WI38 (cell line): ENCODE measurements around the gene PKHD1.
"Not testable (repeated sequence)": the region's sequence is repeated elsewhere in the genome, so short reads cannot be mapped to it uniquely, and the experiment has no call there.

ENCODE experiments used
- H3K4me3 ChIP-seq: 2 replicates; pipeline ENCODE4 v1.5.1; 2011; ENCODE audit warnings: low read depth, mild to moderate bottlenecking, control low read depth, low read length
- CTCF ChIP-seq: IDR thresholded peaks from 2 replicates; pipeline ENCODE4 v1.5.1; 2012; ENCODE audit warnings: low read depth, mild to moderate bottlenecking, control low read depth, low read length

Gene PKHD1

DNA sequence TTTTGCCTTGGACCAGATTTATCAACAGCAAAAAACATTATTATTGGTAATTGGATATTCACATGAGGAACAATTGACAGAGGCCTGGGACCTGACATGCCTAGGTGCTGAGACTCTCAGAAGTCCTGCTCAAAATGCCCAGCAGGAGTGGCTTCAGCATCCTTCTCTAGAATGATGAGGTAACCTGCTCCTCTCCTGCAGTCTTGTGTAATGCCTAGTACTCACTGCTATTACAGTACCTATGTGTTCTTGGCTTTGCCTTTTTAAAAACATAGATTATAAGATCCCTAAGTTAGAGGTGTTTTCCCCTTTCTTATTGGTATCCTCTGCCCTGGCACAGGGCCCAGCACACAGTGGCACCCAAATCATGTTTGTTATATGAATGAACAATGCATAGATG lies 230.9 kb downstream of the PKHD1 start:
- TF ChIP-seq CTCF = no peak
- no peak overlapping the region for H3K4me3 ChIP-seq

DNA sequence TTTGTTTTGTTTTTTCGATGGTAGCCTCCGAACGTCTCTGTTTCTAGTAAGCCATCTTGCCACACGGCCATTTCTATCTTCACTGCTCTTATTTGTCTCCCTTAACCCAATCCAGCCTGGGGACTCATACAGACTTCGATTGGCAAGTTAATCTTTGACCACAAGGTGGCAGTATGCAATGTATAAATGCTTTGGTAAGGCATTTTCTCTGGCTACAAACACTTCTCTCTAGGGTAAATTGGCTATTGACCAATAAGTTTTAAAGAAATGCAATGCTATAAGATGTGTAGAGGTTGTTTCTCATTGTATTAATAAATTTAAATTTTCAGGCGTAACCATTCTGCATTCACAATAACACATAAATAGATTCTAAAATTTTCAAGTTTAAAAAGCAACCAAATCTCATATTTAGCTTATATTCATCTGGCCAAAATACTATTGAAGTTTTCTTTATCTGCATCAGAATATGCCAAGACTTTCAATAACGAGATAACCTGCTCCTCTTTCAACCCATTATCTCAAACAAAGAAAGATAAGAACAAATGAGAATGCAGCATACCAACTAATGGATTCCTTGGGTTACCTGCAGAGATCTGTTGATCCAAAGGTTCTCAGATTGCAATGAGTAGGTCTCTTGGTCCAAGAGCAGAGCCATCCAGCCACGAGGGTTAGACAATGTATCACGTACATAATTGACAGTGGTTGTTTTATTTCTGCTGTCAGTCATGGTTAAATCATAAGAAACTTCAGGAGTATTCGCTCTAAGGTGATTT lies 231.9 kb downstream of the PKHD1 start:
- TF ChIP-seq CTCF = peak; percentile 20; the same call in 1 of the 2 replicates
- no peak overlapping the region for H3K4me3 ChIP-seq

DNA sequence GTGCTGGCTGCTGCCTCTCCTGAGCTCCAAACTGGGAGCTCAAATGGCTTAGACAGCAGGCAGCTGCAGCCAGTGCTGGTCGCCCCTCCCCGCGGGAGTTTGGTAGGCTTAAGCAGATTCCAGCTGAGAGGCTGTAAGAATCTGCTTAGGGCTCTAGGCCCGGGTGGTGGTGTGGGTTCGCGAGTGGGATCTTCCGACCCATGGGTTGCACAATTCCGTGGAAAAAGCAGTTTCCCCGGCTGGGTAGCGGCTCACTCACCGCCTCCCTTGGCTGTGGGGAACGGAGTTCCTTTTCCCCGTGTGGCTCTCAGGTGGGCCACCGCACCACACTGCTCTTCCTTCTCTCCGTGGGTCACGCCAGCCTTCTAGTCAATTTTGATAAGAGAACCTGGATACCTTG lies 232.5 kb downstream of the PKHD1 start:
- no peak overlapping the region for H3K4me3 ChIP-seq
- no peak for TF ChIP-seq CTCF

GRCh38 chr6:51854347-51854746 lies 233.1 kb downstream of the PKHD1 start:
- no peak overlapping the region for H3K4me3 ChIP-seq
- TF ChIP-seq CTCF = no peak

DNA sequence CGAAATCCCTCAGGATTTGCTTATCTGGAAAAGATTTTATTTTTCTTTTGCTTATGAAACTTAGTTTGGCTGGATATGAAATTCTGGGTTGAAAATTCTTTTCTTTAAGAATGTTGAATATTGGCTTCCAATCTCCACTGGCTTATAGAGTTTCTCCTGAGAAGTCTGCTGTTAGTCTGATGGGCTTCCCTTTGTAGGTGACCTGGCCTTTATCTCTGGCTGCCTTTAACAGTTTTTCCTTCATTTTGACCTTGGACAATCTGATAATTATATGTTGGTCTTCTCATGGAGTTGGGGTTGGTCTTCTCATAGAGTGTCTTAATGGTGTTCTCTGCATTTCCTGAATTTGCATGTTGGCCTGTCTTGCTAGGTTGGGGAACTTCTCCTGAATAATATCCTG lies 234.3 kb downstream of the PKHD1 start:
- H3K4me3 ChIP-seq = not testable (repeated sequence)

- H3K4me3 ChIP-seq = no peak overlapping the region
- no peak for TF ChIP-seq CTCF
Observed at GRCh38 chr6:51846531-51846930, 240.9 kb downstream of the PKHD1 start.

GRCh38 chr6:51844336-51844735 lies 243.1 kb downstream of the PKHD1 start:
- H3K4me3 ChIP-seq = no peak overlapping the region
- TF ChIP-seq CTCF = no peak
